ENCODE measurements around the gene ARHGAP1. TPM values are rescaled to one million over a fixed set of nuclear protein-coding genes. Genes with fewer than 3 reads are reported as not detected.

The ARHGAP1 gene
- total RNA-seq, 2 donors from 2014 or later, result 88.1 to 117 TPM

DNA sequence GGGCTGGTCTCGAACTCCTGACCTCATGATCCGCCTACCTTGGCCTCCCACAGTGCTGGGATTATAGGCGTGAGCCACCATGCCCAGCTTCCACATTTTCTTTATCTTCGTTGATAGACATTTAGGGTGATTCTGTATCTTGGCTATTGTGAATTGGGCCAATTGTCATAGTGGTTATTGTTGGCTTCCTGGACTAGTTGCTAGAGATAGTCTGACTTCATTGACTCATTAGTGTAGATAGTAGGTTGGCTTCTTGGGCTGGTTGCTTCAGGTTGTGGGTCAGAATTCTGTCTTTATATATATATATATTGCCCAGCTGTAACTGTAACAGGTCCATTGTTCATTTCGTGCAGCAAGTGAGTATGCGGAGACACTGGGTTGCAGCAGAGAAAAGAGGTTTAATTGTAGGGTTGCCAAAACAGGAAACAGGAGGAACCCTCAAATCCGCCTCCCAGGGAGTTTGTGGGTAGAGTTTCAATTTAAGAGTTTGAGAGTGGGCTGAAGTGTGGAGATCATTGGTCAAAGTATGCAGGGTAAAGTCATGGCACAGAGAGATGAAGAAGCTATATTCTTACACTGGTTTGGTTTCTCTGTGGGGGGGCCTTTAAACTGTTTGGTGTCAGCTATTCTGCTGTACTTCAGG lies 61.1 kb downstream of the ARHGAP1 start:
- TF ChIP-seq, protein P1, sequence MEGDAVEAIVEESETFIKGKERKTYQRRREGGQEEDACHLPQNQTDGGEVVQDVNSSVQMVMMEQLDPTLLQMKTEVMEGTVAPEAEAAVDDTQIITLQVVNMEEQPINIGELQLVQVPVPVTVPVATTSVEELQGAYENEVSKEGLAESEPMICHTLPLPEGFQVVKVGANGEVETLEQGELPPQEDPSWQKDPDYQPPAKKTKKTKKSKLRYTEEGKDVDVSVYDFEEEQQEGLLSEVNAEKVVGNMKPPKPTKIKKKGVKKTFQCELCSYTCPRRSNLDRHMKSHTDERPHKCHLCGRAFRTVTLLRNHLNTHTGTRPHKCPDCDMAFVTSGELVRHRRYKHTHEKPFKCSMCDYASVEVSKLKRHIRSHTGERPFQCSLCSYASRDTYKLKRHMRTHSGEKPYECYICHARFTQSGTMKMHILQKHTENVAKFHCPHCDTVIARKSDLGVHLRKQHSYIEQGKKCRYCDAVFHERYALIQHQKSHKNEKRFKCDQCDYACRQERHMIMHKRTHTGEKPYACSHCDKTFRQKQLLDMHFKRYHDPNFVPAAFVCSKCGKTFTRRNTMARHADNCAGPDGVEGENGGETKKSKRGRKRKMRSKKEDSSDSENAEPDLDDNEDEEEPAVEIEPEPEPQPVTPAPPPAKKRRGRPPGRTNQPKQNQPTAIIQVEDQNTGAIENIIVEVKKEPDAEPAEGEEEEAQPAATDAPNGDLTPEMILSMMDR (IDR thresholded peaks at IDR 0.05), result no peak
- DNase-seq (ENCODE audit: low spot score), result no peak
- H3K27ac ChIP-seq, result no peak overlapping the region
- H3K4me3 ChIP-seq, result no peak overlapping the region
- no peaks in the 10 kb centered on the region for H3K9me3 ChIP-seq
- H3K27me3 ChIP-seq, result no peaks in the 10 kb centered on the region
- H3K36me3 ChIP-seq, result peaks cover 17% of the 10 kb centered on the region
- H3K4me1 ChIP-seq, result no peaks in the 10 kb centered on the region

DNA sequence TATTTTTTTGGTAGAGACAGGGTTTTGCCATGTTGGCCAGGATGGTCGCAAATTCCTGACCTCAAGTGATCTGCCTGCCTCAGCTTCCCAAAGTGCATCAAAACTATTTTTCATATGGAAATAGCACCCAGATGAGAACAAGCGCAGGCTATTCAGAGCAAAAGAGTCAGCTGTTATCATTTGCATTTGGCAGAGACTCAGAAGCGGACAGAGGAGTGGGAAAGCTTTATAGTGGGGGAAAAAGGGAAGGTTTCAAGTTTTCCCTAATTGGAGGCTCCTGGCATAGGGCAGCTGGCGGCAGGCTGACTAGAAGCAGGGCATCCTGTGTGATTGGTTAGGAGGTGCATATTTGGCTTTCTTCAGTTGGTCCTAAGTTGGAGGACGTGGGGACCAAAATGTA lies 62.9 kb downstream of the ARHGAP1 start:
- Histone ChIP-seq H3K36me3 (peaks cover 6% of the 10 kb centered on the region), H3K4me3 (no peak overlapping the region)
- TF ChIP-seq, protein P1 (IDR thresholded peaks at IDR 0.05), result no peak

DNA sequence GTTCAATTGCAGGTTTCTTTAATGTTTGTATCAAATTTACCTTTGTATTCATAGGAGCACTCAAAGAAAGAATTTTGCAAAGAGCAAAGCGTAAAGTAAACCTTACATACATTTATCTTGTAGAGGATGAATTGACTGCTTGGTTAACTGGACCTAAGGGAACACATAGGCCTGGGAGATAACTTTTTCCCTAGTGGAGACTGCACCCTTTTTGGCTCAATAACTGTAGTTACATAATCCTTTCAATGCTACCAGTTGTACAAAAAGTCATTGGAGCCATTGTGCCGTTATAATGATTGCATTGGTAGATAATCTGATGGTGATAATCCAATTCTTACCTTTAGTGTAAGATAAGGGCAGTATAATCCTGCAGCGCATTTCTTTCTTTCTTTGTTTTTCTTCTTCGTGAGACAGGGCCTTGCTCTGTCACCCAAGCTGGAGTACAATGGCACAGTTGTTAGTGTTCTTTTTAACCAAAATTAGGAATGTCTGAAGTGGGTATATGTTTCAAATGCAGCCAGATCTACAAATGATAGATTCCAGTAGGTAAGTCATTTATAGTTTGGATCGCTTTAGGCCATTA lies 64.8 kb downstream of the ARHGAP1 start:
- no peak for DNase-seq (ENCODE audit: low spot score)
- Histone ChIP-seq H3K4me3 (no peak overlapping the region), H3K36me3 (peaks cover 20% of the 10 kb centered on the region), H3K27ac (no peak overlapping the region), H3K27me3 (no peaks in the 10 kb centered on the region), H3K4me1 (no peaks in the 10 kb centered on the region), H3K9me3 (no peaks in the 10 kb centered on the region)
- TF ChIP-seq, protein P1 (IDR thresholded peaks at IDR 0.05), result no peak

More for the DNA sequence above, 62.9 kb downstream of the ARHGAP1 start:
- Histone ChIP-seq H3K9me3 (no peaks in the 10 kb centered on the region), H3K4me1 (no peaks in the 10 kb centered on the region), H3K27ac (no peak overlapping the region), H3K27me3 (no peaks in the 10 kb centered on the region)
- no peak for DNase-seq (ENCODE audit: low spot score)

DNA sequence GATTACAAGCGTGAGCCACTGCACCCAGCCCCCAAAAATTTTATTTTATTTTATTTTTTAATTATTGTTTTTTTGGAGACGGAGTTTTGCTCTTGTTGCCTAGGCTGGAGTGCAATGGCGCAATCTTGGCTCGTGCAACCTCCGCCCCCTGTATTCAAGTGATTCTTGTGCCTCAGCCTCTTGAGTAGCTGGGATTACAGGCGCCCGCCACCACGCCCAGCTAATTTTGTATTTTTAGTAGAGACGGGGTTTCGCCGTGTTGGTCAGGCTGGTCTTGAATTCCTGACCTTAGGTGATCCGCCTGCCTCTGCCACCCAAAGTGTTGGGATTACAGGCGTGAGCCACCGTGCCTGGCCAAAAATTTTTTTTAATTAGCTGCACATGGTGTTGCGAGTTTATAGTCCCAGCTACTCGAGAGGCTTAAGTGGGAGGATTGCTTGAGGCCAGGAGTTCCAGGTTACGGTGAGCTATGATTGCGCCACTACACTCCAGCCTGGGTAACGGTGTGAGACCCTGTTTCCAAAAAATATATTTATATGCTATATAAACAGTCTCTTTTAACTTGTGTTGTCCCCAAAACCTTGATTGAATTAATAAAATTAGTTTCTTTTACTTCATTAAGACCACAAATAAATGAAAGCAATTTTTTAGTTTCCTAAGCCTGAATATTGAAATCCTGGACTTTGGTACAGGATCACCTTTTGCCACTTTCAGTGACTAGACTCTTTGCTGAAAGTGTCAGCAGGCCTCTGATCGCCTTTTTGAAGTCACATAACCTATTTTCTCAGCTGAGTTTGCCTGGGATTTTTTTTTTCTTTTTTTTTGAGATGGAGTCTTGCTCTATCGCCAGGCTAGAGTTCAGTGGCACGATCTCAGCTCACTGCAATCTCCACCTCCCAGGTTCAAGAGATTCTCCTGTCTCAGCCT lies 66.9 kb downstream of the ARHGAP1 start:
- H3K4me1 ChIP-seq, result no peaks in the 10 kb centered on the region
- no peak for DNase-seq (ENCODE audit: low spot score)
- TF ChIP-seq, protein P1 (IDR thresholded peaks at IDR 0.05), result no peak
- H3K36me3 ChIP-seq, result peaks cover 35% of the 10 kb centered on the region
- H3K4me3 ChIP-seq, result no peak overlapping the region
- no peaks in the 10 kb centered on the region for H3K9me3 ChIP-seq
- H3K27ac ChIP-seq, result no peak overlapping the region
- no peaks in the 10 kb centered on the region for H3K27me3 ChIP-seq

DNA sequence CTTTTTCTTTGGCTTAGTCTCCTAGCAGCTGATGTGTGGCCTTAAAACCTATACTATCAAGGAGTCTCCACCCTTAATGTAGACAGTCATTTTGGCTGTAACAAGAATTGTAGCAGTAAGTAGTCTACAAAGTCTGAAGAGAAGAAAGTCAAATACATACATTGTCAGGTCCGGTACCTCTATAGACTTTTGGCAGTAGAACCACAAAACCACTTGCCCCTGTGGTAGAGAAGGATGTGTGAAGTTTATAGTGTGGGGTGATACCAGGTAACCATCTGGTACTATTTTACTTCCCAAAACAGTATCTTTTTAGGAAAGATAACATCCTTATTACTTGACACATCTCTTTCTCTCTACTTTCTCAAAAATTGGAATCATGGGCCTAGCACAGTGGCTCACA lies 67.9 kb downstream of the ARHGAP1 start:
- Histone ChIP-seq H3K27ac (no peak overlapping the region), H3K9me3 (no peaks in the 10 kb centered on the region), H3K4me1 (no peaks in the 10 kb centered on the region), H3K36me3 (peaks cover 35% of the 10 kb centered on the region), H3K4me3 (no peak overlapping the region), H3K27me3 (no peaks in the 10 kb centered on the region)
- DNase-seq (ENCODE audit: low spot score), result no peak
- TF ChIP-seq, protein P1 (IDR thresholded peaks at IDR 0.05), result no peak

Measured in right atrium auricular region (tissue), 2 donors.